Thymus (tissue), 11 donors: Measurements from ENCODE around the gene FGR. TPM values are rescaled to one million over a fixed set of nuclear protein-coding genes. Genes with fewer than 3 reads are reported as not detected.
"Not testable (repeated sequence)": the region's sequence is repeated elsewhere in the genome, so short reads cannot be mapped to it uniquely, and the experiment has no call there.

ENCODE experiments used
- DNase-seq, 9 donors: peaks; one replicate each; pipeline ENCODE4 v3.0.0-alpha.2; 2013; ENCODE audit warnings: low spot score in 9 of 9, low read depth in 6 of 9, missing footprints in 1 of 9
- H3K27ac ChIP-seq, 2 donors: one replicate each; pipeline ENCODE4 v1.5.1; 2013; ENCODE audit warnings: control low read depth in 1 of 2, low read depth in 1 of 2, low read length in 1 of 2, mild to moderate bottlenecking in 1 of 2, moderate library complexity in 1 of 2
- H3K27me3 ChIP-seq, 2 donors: one replicate each; pipeline ENCODE4 v1.5.1; 2013; ENCODE audit warnings: low read length in 1 of 2; ENCODE audit not compliant: control insufficient read depth in 2 of 2, insufficient read depth in 1 of 2
- H3K36me3 ChIP-seq, 2 donors: one replicate each; pipeline ENCODE4 v1.5.1; 2013; ENCODE audit warnings: low read length in 1 of 2, mild to moderate bottlenecking in 1 of 2, moderate library complexity in 1 of 2; ENCODE audit not compliant: control insufficient read depth in 2 of 2, insufficient read depth in 2 of 2
- H3K4me1 ChIP-seq, 2 donors: one replicate each; pipeline ENCODE4 v1.5.1; 2013; ENCODE audit warnings: low read length in 2 of 2; ENCODE audit not compliant: control insufficient read depth in 2 of 2, insufficient read depth in 2 of 2
- H3K4me3 ChIP-seq, 2 donors: one replicate each; pipeline ENCODE4 v1.5.1; 2013; ENCODE audit warnings: low read length in 2 of 2, control low read depth in 1 of 2, mild to moderate bottlenecking in 1 of 2
- H3K9me3 ChIP-seq, 2 donors: one replicate each; pipeline ENCODE4 v1.5.1; 2013; ENCODE audit warnings: low read length in 1 of 2, mild to moderate bottlenecking in 1 of 2; ENCODE audit not compliant: control insufficient read depth in 2 of 2, insufficient read depth in 1 of 2
- WGBS: extraction: QIAGEN DNeasy Blood & Tissue Kit; methylation state at CpG from one replicate; pipeline ENCODE4 v1.1.7; 2013; 5-methylcytosine and 5-hydroxymethylcytosine counted together
- polyA plus RNA-seq: library from polyadenylated mRNA; stranded (reverse); fragments of 200-250 nt; gene quantifications from one replicate; pipeline ENCODE4 v1.2.3, GENCODE V29; 2013
- total RNA-seq: library from RNA; stranded (reverse); fragments of 120-200 nt; gene quantifications from one replicate; pipeline ENCODE4 v1.2.4, GENCODE V29; 2013
- donor health status: healthy.

Gene FGR
- total and polyA plus RNA-seq, 2 donors = 8.4 to 38.7 TPM

- DNase-seq = no peak
- WGBS = 97% methylated on average over 4 of the region's 4 CpGs
- H3K27me3 ChIP-seq = no peaks in the 10 kb centered on the region
- H3K27ac ChIP-seq = no peak overlapping the region
- no peaks in the 10 kb centered on the region for H3K36me3 ChIP-seq
- H3K4me1 ChIP-seq = peaks cover 2 to 11% of the 10 kb centered on the region in 2 donors
- H3K9me3 ChIP-seq = no peaks in the 10 kb centered on the region
- H3K4me3 ChIP-seq = no peak overlapping the region
These were observed 10.1 kb upstream of the FGR start for GRCh38 chr1:27645071-27645415.

GRCh38 chr1:27644369-27645070 lies 9.5 kb upstream of the FGR start:
- Histone ChIP-seq H3K36me3 (no peaks in the 10 kb centered on the region), H3K9me3 (no peaks in the 10 kb centered on the region), H3K27me3 (no peaks in the 10 kb centered on the region), H3K4me1 (peaks cover 2 to 9% of the 10 kb centered on the region in 2 donors), H3K27ac (no peak overlapping the region), H3K4me3 (no peak overlapping the region)
- WGBS = 92% methylated on average over 5 of the region's 5 CpGs
- DNase-seq = no peak

DNA sequence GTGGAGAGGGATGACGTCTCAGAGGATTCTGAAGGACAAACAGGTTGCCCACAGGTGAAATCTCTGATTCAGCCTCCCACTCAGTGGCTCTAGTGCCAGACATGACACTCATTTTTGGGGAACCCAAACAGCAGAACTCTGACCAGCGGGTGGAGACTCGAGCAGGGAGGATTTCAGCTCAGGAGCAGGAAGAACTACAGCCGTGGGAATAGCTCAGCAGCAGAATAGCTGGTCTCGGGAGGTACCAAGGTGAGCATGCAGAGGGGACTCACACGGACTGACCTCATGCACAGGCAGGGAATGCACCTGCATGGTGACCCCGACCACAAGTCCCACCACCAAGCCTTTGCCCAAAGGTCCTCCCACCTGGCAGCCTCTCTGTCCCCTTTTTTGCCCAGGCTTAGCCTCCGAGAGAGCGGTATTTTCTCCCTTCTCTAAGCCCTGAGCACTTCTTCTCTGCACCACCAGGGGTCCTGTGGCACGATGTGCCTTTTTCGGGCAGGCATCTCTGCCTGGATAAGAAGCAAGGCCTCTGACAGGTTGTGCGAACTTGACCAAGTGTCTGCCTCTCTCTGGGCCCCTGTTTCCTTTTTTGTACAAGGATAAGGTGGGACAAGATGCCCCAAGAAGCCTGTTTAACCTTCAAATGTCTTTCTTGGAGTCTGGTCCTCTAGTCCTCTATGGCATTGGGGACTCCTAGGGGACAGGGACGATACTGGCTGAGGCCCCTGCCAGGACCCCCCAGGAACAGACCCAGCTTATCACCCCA lies 8.8 kb upstream of the FGR start:
- Histone ChIP-seq H3K4me3 (no peak overlapping the region), H3K9me3 (no peaks in the 10 kb centered on the region), H3K4me1 (peaks cover 2 to 9% of the 10 kb centered on the region in 2 donors), H3K36me3 (no peaks in the 10 kb centered on the region), H3K27me3 (no peaks in the 10 kb centered on the region), H3K27ac (no peak overlapping the region)
- DNase-seq = peak in 3 of 9 donors; percentile 61 to 84 (median 76)
- 47% methylated on average over 13 of the region's 13 CpGs for WGBS

DNA sequence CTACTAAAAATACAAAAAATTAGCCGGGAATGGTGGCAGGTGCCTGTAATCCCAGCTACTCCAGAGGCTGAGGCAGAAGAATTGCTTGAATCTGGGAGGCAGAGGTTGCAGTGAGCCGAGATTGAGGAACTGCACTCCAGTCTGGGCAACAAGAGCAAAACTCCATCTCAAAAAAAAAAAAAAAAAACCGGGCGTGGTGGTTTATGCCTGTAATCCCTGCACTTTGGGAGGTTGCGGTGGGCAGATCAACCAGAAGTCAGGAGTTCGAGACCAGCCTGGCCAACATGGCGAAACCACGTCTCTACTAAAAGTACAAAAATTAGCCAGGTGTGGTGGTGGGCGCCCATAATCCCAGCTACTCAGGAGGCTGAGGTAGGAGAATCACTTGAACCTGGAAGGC lies 5.5 kb upstream of the FGR start:
- not testable (repeated sequence) for H3K27ac ChIP-seq, H3K4me3 ChIP-seq, H3K27me3 ChIP-seq, H3K36me3 ChIP-seq, DNase-seq, H3K9me3 ChIP-seq
- WGBS = 97% methylated on average over 9 of the region's 9 CpGs
- peaks cover 3 to 21% of the 10 kb centered on the region in 2 donors for H3K4me1 ChIP-seq

- Histone ChIP-seq H3K36me3 (no peaks in the 10 kb centered on the region), H3K27ac (no peak overlapping the region), H3K4me3 (no peak overlapping the region), H3K4me1 (peaks cover 9 to 32% of the 10 kb centered on the region in 2 donors), H3K27me3 (peaks cover 0 to 17% of the 10 kb centered on the region in 2 donors), H3K9me3 (no peaks in the 10 kb centered on the region)
- WGBS = over 99% methylated on average over 2 of the region's 2 CpGs
- DNase-seq = no peak
These were observed 3.8 kb upstream of the FGR start for GRCh38 chr1:27638805-27639204.

DNA sequence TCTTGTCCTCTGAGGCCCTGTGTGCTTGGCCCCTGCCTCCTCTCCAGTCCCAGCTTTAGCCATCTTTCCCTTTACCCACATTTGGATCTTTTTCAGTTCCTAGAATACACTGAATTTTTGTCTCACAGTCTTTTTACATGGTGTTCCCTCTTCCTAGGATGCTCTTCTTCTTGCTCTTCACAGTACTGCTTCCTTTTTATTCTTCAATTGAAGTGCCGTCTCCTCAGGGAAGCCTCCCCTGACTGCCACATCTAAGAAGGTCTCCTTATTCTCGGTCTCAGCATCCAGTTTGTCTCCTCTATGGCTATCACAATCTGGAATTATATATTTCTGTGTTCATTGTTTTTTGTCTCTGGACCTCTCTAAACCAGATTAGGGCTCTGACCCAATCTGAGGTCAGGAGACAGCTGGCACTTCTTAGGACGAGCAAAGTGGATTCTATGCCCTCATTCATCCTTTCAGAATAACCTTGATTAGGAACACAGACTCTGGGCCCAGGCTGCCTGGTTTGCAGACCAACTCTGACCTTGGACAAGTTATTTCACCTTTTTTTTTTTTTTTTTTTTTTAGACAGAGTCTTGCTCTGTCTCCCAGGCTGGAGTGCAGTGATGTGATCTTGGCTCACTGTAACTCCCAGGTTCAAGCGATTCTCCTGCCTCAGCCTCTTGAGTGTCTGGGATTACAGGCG lies 3.2 kb upstream of the FGR start:
- peaks cover 13 to 34% of the 10 kb centered on the region in 2 donors for H3K4me1 ChIP-seq
- H3K27ac ChIP-seq = no peak overlapping the region
- H3K9me3 ChIP-seq = no peaks in the 10 kb centered on the region
- 85% methylated on average over 5 of the region's 5 CpGs for WGBS
- peaks cover 0 to 22% of the 10 kb centered on the region in 2 donors for H3K27me3 ChIP-seq
- no peaks in the 10 kb centered on the region for H3K36me3 ChIP-seq
- no peak overlapping the region for H3K4me3 ChIP-seq
- no peak for DNase-seq

DNA sequence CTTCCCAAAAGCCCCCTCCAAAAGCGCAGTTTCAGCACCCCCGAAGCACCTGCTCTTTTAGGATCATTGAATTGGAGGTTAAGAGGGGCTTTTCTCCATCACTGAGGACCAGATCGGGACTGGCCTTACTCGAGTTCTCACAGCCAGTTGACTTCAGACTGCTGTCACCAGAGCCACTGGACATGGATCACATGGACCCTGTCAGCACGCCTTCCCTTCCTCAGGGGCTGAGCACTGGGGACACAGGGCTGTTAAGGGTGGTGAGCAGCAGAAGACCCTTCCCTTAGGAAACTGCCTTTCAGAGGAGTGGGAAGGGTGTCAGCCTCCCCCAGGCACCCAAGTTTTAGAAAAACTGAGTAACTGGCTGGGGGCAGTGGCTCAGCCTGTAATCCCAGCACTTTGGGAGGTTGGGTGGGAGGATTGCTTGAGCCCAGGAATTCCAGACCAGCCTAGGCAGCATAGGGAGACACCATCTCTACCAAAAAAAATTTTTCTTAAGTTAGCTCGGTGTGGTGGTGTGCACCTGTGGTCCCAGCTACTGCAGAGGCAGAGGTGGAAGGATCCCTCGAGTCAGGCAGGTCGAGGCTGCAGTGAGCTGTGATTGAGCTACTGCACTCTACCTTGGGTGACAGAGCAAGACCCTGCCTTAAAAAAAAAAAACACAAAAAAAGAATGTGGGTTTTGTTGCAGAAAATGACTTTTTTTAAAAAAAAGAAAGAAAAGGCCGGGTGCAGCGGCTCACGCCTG lies 584 bp upstream of the FGR start:
- Histone ChIP-seq H3K4me3 (no peak overlapping the region), H3K27me3 (peaks cover 0 to 23% of the 10 kb centered on the region in 2 donors), H3K36me3 (no peaks in the 10 kb centered on the region), H3K9me3 (no peaks in the 10 kb centered on the region), H3K4me1 (peaks cover 38 to 60% of the 10 kb centered on the region in 2 donors), H3K27ac (peak overlapping the region in 1 of 2 donors; percentile 61)
- 90% methylated on average over 11 of the region's 11 CpGs for WGBS
- no peak for DNase-seq

DNA sequence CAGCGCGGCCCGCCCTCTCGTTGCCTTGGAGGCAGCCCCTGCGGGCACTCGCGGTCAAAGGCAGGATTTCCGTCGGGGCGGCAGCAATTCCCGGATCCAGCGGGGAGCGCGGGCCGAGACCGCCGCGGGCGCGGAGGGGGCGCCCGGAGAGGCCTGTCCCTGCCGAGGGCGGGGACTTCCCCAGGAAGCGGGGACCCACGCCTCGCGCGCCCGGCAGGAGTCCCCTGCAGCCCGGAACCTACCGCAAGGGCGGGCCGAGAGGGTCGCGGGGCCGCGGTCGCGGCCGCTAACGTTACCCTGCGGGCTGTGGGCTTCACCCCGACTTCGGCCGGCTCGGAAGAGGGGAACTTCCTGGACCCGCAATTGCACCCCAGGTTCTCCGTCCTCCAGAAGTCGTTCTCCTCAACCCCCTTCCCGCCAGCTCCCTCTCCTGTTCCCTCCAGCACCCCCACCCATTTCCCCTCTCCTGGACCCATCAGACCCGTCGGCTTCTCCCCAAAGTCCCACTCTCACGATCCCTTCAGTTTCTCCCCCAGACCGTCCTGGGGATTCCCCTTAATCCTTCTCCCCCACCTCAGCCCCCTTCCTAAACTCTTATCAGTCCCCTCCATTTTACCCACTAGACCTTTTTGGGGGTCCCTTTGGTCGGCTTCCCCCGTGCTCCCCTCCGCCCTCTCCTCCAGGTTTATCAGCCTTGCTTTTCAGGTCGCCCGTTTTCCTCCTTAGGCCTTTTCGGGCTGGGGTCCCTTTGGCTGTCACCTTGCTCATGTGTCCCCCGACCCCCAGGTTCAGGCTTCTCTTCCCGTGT lies 604 bp downstream of the FGR start:
- peak in 2 of 9 donors; percentile 50 to 66 for DNase-seq
- Histone ChIP-seq H3K27me3 (peaks cover 0 to 23% of the 10 kb centered on the region in 2 donors), H3K4me3 (peak overlapping the region; percentile 41 to 60), H3K9me3 (no peaks in the 10 kb centered on the region), H3K4me1 (peaks cover 47 to 72% of the 10 kb centered on the region in 2 donors), H3K27ac (peak overlapping the region in 1 of 2 donors; percentile 70), H3K36me3 (no peaks in the 10 kb centered on the region)
- 4% methylated on average over 63 of the region's 63 CpGs for WGBS
